Left forelimb (tissue), 1 donor: ENCODE measurements around the gene FUCA1.
"Not testable (repeated sequence)": the region's sequence is repeated elsewhere in the genome, so short reads cannot be mapped to it uniquely, and the experiment has no call there.

ENCODE experiments used
- DNase-seq: peaks from one replicate; pipeline ENCODE4 v3.0.0-alpha.2; 2018; ENCODE audit warnings: low spot score

The FUCA1 gene

GRCh38 chr1:23895993-23896392, 27.9 kb upstream of the FUCA1 start:
- no peak for DNase-seq

GRCh38 chr1:23895082-23895481, 27.0 kb upstream of the FUCA1 start:
- DNase-seq = no peak

GRCh38 chr1:23889074-23889473, 21.0 kb upstream of the FUCA1 start:
- DNase-seq = no peak

GRCh38 chr1:23885222-23885621, 17.1 kb upstream of the FUCA1 start:
- no peak for DNase-seq

GRCh38 chr1:23882746-23883145, 14.7 kb upstream of the FUCA1 start:
- DNase-seq = no peak

GRCh38 chr1:23879809-23880208, 11.7 kb upstream of the FUCA1 start:
- no peak for DNase-seq

GRCh38 chr1:23878668-23879067, 10.6 kb upstream of the FUCA1 start:
- DNase-seq = no peak

- no peak for DNase-seq
Observed at GRCh38 chr1:23875382-23875781, 7.3 kb upstream of the FUCA1 start.

GRCh38 chr1:23872421-23872820, 4.3 kb upstream of the FUCA1 start:
- no peak for DNase-seq

- no peak for DNase-seq
Observed at GRCh38 chr1:23869051-23869450, 961 bp upstream of the FUCA1 start.

GRCh38 chr1:23868557-23869016, 497 bp upstream of the FUCA1 start:
- DNase-seq = no peak

- no peak for DNase-seq
Observed at GRCh38 chr1:23867542-23867894, 572 bp downstream of the FUCA1 start.

GRCh38 chr1:23865543-23865930, 2.6 kb downstream of the FUCA1 start:
- no peak for DNase-seq

- no peak for DNase-seq
Observed at GRCh38 chr1:23864801-23865542, 3.1 kb downstream of the FUCA1 start.

- no peak for DNase-seq
Observed at GRCh38 chr1:23862640-23863039, 5.5 kb downstream of the FUCA1 start.

GRCh38 chr1:23854568-23854967, 13.5 kb downstream of the FUCA1 start:
- no peak for DNase-seq

GRCh38 chr1:23853124-23853523, 15.0 kb downstream of the FUCA1 start:
- not testable (repeated sequence) for DNase-seq

- not testable (repeated sequence) for DNase-seq
Observed at GRCh38 chr1:23851406-23851805, 16.7 kb downstream of the FUCA1 start.

- DNase-seq = no peak
Observed at GRCh38 chr1:23848673-23849616, 19.1 kb downstream of the FUCA1 start.

- DNase-seq = not testable (repeated sequence)
Observed at GRCh38 chr1:23847482-23848095, 20.5 kb downstream of the FUCA1 start.

GRCh38 chr1:23845163-23845562, 22.9 kb downstream of the FUCA1 start:
- no peak for DNase-seq

GRCh38 chr1:23843644-23844043, 24.4 kb downstream of the FUCA1 start:
- DNase-seq = no peak

- DNase-seq = peak; percentile 67
Observed at GRCh38 chr1:23838401-23838866, 29.7 kb downstream of the FUCA1 start.
